HFF-Myc (cell line): ENCODE results near the gene TTC31.

Source experiments
- DNase-seq: peaks from one replicate; pipeline ENCODE4 v3.0.0-alpha.2; 2011; ENCODE audit warnings: low read depth; ENCODE audit errors: extremely low read depth
- H3K4me3 ChIP-seq: replicated peaks from 2 replicates; pipeline ENCODE4 v1.5.1; 2011; ENCODE audit warnings: low read depth, mild to moderate bottlenecking, control low read depth, low read length
- CTCF ChIP-seq: IDR thresholded peaks from 2 replicates; pipeline ENCODE4 v1.5.1; 2012; ENCODE audit warnings: mild to moderate bottlenecking, low read depth, low read length, control low read depth; ENCODE audit errors: missing control alignments

The TTC31 gene

GRCh38 chr2:74542978-74543377 lies 60.1 kb downstream of the TTC31 start:
- no peak overlapping the region for H3K4me3 ChIP-seq
- no peak for TF ChIP-seq CTCF
- DNase-seq, result no peak
